Left ventricle myocardium inferior (tissue), 1 donor: Measurements from ENCODE around the gene PPM1A. TPM values are rescaled to one million over a fixed set of nuclear protein-coding genes. Genes with fewer than 3 reads are reported as not detected.

ENCODE experiments used
- DNase-seq: peaks from one replicate; pipeline ENCODE4 v3.0.0-alpha.2; 2020
- H3K27ac ChIP-seq: fragments of 200-600 bp; replicated peaks from 2 replicates; pipeline ENCODE4 v1.8.0; 2021
- H3K27me3 ChIP-seq: fragments of 200-600 bp; 2 replicates; pipeline ENCODE4 v1.8.0; 2021; ENCODE audit warnings: low read depth
- H3K36me3 ChIP-seq: fragments of 200-600 bp; 2 replicates; pipeline ENCODE4 v1.8.0; 2021
- H3K4me1 ChIP-seq: fragments of 200-600 bp; 2 replicates; pipeline ENCODE4 v1.8.0; 2021
- H3K4me3 ChIP-seq: fragments of 200-600 bp; 2 replicates; pipeline ENCODE4 v1.8.0; 2021; ENCODE audit warnings: mild to moderate bottlenecking, moderate library complexity
- H3K9me3 ChIP-seq: fragments of 200-600 bp; replicated peaks from 2 replicates; pipeline ENCODE4 v1.8.0; 2021
- intact Hi-C: fragments of 100-400 bp; cut with micrococcal nuclease; formaldehyde crosslinking; loops from one replicate; pipeline ENCODE4 v1.11.0; 2022
- total RNA-seq: library from RNA; stranded (reverse); fragmentation: NEBNext Ultra II Directional; extraction: Animal tissue kit (Norgen Biotek cat#: 25700); gene quantifications from one replicate; pipeline ENCODE4 v1.2.1, GENCODE V29; 2021
- TF ChIP-seq, protein P1 (sequence below): fragments of 200-600 bp; IDR thresholded peaks from 2 replicates; pipeline ENCODE4 v1.8.0; 2021; ENCODE audit warnings: antibody characterized with exemption, mild to moderate bottlenecking, borderline replicate concordance
- donor health status: DM: no; HTN: yes; CAD: no; lungs with severe emphysema.

The PPM1A gene
- total RNA-seq, 1 donor from 2014 or later = 98.8 TPM

DNA sequence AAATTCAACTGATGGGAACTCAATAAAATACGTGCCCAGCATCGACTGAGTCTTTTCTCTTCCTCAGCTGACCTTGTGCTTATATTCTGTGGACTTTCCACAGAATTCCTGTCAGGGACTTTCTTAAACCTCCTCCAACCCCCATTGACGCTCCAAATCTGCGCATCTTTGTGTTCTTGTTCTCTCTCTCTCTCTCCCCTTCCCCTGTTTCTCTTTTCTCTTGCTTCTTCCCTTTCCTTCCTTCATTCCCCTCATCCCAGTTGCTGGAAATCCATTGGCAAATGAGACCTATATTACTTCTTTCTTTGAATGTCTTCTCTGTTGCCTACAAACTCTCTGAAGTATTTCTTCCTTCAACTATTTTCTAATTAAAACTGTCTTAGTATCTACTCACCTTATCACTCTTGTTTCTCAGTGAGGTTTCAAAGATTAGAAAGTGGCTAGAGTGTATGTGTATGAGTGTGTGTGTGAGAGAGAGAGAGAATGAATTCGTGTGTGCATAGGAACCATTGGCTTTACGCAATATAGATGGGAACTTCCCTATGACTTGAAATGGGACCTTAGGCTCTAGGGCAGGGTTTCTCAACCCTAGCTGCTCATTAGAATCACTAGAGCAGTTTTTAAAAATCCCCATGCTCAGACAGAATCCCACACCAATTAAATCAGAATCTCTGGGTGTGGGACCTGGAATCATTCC is 42.0 kb upstream of the PPM1A start:
- Histone ChIP-seq H3K27me3 (peaks cover 6% of the 10 kb centered on the region), H3K4me3 (no peak overlapping the region), H3K36me3 (no peaks in the 10 kb centered on the region), H3K9me3 (no peaks in the 10 kb centered on the region), H3K27ac (no peak overlapping the region), H3K4me1 (peaks cover 15% of the 10 kb centered on the region)
- TF ChIP-seq, protein P1, sequence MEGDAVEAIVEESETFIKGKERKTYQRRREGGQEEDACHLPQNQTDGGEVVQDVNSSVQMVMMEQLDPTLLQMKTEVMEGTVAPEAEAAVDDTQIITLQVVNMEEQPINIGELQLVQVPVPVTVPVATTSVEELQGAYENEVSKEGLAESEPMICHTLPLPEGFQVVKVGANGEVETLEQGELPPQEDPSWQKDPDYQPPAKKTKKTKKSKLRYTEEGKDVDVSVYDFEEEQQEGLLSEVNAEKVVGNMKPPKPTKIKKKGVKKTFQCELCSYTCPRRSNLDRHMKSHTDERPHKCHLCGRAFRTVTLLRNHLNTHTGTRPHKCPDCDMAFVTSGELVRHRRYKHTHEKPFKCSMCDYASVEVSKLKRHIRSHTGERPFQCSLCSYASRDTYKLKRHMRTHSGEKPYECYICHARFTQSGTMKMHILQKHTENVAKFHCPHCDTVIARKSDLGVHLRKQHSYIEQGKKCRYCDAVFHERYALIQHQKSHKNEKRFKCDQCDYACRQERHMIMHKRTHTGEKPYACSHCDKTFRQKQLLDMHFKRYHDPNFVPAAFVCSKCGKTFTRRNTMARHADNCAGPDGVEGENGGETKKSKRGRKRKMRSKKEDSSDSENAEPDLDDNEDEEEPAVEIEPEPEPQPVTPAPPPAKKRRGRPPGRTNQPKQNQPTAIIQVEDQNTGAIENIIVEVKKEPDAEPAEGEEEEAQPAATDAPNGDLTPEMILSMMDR = no peak
- intact Hi-C loops = no loop called here
- no peak for DNase-seq

DNA sequence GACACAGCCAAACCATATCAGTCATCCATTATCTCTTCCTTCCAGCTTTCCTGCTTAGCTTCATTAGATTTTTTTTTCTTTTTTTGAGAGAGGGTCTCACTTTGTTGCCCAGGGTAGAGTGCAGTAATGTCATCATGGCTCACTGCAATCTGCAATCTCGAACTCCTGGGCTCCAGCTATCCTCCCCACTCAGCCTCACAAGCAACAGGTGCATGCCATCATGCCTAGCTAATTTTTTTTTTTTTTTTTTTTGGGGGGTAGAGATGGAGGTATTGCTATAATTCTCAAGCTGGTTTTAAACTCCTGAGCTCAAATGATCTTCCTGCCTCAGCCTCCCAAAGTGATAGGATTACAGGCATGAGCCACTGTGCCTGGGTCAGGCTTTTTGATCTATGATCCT is 38.3 kb upstream of the PPM1A start:
- intact Hi-C loops = loop anchor here (10.0 kb wide), 1 partner anchor 114 kb away; no protein-coding TSS in a partner anchor
- H3K9me3 ChIP-seq = no peaks in the 10 kb centered on the region
- H3K36me3 ChIP-seq = no peaks in the 10 kb centered on the region
- no peak overlapping the region for H3K4me3 ChIP-seq
- H3K27ac ChIP-seq = no peak overlapping the region
- TF ChIP-seq, protein P1 = no peak
- peaks cover 6% of the 10 kb centered on the region for H3K27me3 ChIP-seq
- DNase-seq = no peak
- H3K4me1 ChIP-seq = peaks cover 10% of the 10 kb centered on the region

DNA sequence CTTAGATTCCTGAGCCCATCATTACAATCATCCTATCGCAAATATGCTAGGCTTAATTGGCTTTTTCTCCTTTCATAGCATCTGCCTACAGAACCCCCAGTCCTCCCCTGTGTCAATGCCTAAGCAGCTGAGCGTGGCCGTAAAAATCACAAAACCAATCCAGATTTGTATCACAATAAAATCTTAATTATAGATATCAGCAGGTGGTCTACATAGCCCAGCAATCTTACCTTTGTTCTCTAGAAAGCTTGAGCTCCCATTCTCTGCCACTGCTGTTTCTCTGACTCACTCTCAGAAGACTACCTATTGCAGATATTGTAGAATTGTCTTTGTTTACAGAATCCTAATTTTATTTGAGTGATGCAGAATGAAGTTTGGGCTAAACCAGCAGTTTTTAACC is 37.9 kb upstream of the PPM1A start:
- no peak for DNase-seq
- H3K9me3 ChIP-seq = no peaks in the 10 kb centered on the region
- no peaks in the 10 kb centered on the region for H3K36me3 ChIP-seq
- intact Hi-C loops = loop anchor here (10.0 kb wide), 1 partner anchor 114 kb away; no protein-coding TSS in a partner anchor
- H3K4me3 ChIP-seq = no peak overlapping the region
- TF ChIP-seq, protein P1 = no peak
- H3K4me1 ChIP-seq = peaks cover 15% of the 10 kb centered on the region
- peaks cover 6% of the 10 kb centered on the region for H3K27me3 ChIP-seq
- H3K27ac ChIP-seq = no peak overlapping the region

DNA sequence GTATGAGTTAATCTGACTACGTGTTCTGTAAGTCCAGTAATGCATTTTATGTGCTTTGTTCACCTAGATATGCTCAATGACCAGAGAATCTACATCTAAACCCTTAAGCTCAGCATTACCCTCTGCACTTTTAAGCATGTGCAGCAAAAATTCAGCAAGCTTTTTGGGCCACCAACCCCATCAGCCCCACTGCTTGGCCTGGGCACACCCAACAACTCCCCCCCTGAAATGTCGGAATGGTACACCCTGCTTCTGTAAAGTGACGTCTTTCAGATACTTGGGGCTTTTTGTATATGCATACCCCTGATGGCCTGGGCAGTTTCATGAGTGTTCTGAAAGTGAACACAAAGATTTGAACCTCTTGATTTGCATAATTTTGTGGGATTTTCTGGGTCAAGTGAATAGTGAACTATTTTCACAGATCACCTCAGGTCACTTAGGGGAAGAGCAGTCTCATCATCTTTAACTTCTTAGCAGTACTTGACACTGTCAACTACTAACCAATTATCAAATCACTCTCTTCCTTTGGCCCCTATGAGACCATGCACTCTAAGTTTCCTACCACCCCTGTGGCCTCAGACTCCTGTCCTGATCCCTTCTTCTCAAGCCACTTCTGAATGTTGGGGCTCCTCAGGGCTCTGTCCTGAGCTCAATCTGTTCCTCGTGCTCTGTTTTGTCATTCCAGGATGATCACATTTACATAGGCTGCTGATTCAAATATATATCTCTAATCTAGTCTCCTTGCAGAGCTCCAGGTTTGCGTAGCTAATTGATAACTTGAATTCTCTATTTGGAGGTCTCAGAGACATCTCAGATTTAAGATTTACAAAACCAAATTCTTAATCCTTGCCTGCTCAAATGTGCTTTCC is 36.3 kb upstream of the PPM1A start:
- Histone ChIP-seq H3K4me3 (no peak overlapping the region), H3K27ac (no peak overlapping the region), H3K9me3 (no peaks in the 10 kb centered on the region), H3K36me3 (no peaks in the 10 kb centered on the region), H3K4me1 (peaks cover 22% of the 10 kb centered on the region), H3K27me3 (no peaks in the 10 kb centered on the region)
- intact Hi-C loops = loop anchor here (10.0 kb wide), 1 partner anchor 112 kb away; no protein-coding TSS in a partner anchor
- TF ChIP-seq, protein P1 = no peak
- DNase-seq = no peak

DNA sequence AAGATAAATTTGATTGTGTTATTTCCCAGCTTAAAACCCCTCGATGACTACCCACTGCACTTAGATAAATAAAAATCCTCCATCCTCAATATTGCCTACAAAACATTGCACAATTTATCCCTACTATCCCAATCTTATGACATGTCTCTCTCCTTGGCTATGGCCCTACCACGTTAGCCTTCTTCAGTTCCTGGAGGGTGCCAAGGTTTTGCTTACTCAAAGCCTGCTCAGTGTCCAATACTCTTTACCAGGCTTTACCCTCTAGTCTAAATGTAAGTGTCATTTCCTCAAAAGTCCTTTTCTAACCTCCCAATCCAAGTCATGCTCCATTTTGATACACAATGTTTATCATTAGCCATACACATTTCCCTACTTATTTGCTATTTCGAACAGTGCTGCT is 35.0 kb upstream of the PPM1A start:
- H3K27ac ChIP-seq = no peak overlapping the region
- H3K27me3 ChIP-seq = no peaks in the 10 kb centered on the region
- no peak for DNase-seq
- no peak overlapping the region for H3K4me3 ChIP-seq
- peaks cover 22% of the 10 kb centered on the region for H3K4me1 ChIP-seq
- H3K9me3 ChIP-seq = no peaks in the 10 kb centered on the region
- TF ChIP-seq, protein P1 = no peak
- intact Hi-C loops = loop anchor here (10.0 kb wide), 1 partner anchor 111 kb away; no protein-coding TSS in a partner anchor
- H3K36me3 ChIP-seq = no peaks in the 10 kb centered on the region
